NK-92 (cell line): ENCODE results near the gene FAM222B.
"Not testable (repeated sequence)": the region's sequence is repeated elsewhere in the genome, so short reads cannot be mapped to it uniquely, and the experiment has no call there.

Experiments used
- DNase-seq: peaks from one replicate; lab custom pipeline; 2025; ENCODE audit not compliant: unreplicated experiment; lab: John Stamatoyannopoulos, UW

Gene FAM222B

DNA sequence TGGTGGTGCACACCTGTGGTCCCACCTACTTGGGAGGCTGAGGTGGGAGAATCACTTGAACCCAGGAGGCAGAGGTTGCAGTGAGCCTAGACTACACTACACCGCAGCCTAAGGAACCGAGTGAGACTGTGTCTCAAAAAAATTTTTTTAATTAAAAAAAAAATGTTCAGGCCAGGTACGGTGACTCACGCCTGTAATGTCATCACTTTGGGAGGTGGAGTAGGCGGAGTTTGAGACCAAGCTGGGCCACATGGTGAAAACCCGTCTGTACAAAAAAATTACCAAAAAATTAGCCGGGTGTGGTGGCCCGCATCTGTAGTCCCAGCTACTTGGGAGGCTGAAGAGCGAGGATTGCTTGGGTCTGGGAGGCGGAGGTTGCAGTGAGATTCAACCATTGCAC, 3.6 kb upstream of the FAM222B start:
- no peak for DNase-seq

DNA sequence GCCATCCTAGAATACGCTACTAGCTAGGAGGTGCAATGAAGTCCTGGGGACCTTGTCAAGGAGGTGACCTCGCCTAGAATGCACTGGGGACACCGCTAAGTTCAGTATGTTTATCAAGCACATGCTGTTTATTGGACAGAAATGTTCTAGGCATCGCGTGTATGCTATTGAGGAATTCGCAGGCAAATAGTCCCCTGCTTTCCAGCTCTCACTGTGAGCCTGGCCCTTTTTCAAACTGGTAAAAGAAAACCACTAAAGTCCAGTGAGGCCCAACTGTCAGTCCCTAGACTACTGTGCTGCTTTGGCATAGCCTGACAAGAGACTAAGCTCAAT, 1.2 kb upstream of the FAM222B start:
- DNase-seq, result no peak

DNA sequence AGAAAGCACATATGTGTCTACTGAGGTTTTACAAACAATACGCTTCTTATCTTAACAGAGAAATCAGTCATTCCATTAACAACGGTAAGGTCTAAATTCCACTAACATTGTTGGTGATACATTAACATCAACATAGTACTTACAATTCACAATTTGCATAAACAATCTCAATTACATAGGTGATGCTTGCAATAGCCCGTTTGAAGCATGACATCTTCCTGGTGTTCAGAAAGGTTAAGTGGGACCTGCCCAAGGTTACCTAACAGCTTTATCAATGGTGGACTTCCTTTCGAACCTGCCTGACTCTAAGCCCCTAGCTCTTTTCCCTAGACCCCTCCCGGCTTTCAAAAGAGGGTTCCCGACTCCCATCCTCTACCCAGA, 699 bp downstream of the FAM222B start:
- DNase-seq, result no peak

DNA sequence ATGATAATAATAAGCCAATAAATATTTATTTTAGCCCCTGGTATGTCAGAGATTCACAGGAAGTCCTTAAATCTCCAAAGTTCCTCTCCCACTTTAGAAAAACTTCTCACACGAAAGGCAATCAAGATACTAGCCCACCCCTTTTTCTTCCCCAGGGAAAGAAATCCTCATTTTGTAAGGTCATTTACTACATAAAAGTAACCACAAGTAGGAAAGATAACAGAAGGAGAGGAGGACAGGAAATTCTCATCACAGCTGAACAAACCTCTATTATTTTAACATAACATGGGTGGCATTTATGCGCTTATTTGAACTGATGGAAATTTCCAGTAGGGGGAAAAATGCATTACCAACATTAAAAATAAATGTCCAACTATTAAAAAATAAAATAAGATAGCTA, 3.4 kb downstream of the FAM222B start:
- no peak for DNase-seq

DNA sequence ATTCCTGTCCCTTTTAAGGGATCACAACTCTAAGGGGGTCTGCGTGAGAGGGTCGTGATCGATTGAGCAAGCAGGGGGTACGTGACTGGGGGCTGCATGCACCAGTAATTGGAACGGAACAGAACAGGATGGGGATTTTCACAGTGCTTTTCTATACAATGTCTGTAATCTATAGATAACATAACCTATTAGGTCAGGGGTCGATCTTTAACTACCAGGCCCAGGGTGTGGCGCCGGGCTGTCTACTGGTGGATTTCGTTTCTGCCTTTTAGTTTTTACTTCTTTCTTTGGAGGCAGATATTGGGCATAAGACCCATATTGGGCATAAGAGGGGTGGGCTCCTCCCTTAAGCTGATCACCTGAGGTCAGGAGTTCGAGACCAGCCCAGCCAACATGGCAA, 6.0 kb downstream of the FAM222B start:
- not testable (repeated sequence) for DNase-seq

DNA sequence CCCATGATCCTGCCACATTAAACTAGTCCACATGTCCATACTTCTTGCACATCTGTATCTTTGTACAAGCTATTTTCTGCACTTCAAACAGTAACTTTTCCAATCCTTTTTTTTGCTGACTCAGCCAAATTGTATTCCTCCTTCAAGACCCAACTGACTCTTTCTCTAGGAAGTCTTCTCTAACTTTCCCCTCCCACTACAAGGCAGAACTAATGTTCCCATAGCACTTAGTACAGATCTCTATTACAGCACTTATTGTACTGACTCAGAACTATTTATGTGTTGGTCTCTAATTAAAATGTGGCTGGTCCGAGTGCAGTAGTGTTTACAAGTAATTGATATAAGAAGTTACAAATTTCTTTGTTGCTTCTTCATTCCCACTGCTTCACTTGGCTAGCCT, 8.2 kb downstream of the FAM222B start:
- DNase-seq, result no peak

DNA sequence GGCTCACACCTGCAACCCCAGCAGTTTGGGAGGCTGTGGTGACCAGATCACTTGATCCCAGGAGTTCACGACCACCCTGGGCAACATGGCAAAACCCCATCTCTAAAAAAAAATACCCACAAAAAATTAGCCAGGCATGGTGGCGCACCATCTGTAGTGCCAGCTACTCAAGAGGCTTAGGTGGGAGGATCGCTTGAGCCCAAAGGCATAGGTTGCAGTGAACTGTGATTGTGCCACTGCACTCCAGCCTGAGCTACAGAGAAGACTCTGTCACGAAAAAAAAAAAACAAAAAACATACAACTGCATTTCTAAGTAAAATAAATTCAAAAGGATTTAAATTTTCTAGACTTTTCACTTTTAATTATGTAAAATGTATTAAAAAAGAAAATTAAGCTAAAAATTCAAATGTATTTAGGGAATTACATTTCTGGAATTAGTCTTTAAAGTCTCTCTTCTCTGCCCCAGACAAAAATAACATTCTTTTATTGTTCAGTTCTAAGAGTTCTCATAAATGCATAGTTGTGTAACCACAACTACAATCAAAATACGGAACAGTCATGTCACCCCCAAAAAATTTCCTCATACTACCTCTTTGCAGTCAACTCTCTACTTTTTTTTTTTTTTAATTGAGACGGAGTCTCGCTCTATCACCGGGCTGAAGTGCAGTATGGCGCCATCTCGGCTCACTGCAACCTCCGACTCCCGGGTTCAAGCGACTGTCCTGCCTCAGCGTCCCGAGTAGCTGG, 14.1 kb downstream of the FAM222B start:
- no peak for DNase-seq

DNA sequence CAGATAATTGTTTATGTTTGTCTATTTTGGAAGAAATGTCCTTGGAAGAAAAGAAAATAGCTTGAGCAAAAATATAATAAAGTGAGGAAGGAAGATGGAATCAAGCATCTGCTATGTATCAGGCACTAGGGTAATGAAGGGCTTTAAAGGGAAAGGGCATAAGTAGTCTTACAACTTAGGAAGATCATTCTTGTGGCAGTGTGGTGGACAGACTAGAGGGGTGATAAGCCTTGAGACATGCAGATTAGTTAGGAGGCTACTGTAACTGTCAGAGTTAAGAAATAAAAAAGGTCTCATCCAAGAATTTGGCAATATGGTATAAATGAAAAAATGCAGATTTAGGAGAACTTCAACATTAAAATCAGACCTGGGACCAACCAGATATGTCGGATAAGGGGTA, 14.9 kb downstream of the FAM222B start:
- DNase-seq, result no peak

DNA sequence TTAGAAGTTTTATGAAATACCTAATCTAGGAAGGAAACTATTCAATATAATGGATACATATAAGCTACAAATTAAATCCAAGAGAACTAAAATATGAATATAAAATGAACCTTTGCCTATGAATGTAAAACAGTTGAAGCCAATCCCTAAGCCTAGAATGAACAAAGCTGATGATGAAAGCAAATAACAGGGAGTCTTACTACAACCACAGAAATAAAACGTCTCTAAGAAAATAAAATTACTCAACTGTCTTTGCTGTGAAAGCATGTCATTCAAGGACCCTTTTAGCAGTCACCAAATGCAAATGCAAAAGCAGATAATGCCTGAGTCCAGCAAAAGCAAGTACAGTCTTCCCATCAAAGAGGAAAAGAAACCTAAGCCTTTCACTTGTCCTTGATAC, 23.0 kb downstream of the FAM222B start:
- DNase-seq, result no peak

DNA sequence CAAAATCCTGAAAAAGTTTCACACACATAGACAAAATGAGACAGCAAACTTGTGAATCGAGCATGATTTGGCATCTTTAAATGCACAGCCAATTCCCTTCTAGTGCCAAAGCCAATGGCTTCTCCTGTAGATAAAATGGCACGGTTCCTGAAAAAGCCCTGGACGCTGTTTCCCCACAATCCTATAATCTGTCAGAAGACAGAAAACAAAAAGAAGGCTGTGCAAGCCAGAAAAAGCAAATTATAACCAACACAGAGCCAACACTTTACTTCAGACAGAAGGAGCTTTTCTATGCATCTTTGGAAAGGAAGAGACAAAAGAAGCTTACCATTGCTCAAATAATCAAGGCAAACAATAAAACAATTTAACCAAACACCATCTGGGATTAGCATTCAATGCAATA, 23.8 kb downstream of the FAM222B start:
- DNase-seq, result no peak

DNA sequence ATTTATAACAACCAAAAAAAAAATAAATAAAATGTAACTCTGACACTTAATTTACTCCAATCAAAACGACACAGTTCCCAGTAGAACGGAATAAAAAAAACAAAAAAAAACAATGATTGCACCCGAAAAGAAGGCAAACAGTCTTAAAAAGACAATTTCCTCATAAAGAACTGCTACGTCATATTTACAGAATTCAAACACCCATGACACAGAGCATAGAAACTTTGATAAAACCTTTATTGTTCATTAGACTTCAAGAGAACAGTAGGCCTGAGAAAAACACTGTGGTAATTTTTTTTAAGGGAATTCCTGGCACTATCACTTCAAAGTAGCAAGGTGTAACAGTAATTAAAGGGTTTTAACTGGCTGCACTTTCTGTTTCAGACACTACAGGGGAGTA, 26.1 kb downstream of the FAM222B start:
- DNase-seq, result no peak

DNA sequence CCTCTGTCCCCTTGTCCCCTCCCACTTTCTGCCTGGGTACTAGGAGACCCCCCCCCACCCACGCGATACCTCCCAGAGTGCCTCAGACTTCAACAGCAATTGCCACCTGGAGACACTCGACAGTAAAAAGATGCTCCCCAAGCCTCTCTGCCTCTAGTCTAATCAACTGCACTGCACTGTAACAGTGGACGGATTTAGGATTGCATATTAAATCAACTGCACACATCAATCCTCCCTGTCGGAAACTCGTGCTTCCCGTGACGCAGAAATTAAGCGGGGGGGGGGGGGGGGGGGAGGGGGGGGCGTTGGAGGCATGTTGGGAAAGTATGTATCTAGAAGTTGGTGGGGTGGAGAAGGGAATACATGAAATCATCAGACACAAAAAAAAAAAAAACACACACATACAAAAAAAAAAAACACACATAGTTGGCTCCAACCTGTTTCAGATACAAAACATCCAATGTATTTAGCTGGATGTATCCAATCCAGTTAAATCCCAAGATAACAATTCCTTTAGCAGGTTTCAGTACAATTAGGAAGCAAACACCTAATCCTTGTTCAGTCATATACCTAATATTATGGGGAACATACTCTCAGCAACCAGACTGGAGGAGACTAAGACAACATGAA, 29.7 kb downstream of the FAM222B start:
- DNase-seq, result no peak

DNA sequence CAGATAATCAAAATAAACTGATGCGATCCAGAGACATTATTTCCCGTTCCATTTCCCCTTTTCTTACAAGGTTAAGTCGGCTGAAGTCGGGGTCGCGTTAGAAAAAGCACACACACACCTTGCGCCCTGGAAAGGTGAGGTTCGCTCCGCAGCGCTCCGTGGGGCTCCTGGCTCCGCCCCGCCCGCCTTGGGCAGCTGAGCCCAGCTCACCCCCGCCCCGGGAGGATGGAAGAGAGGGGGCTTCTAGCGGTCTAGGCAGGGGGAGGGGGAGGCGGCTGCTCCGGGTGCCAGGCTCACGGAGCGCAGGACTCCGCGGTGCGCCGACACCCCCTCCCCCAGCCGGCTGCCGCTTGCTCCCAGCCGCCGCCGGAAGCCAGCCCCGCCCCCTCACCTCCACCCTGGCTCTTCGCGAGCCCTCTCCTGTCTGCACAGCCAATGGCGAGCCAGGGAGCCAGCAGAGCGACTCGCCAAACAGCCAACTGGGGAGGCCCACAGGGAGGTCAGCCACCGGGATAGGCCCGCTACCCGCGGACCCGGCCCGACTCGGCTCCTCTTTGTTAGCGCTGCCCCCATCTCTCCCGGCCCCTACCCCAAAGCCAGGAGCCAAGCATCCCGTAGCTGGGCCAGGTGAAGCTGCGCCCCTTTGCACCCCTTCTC, 30.4 kb downstream of the FAM222B start:
- peak; percentile 87 for DNase-seq

DNA sequence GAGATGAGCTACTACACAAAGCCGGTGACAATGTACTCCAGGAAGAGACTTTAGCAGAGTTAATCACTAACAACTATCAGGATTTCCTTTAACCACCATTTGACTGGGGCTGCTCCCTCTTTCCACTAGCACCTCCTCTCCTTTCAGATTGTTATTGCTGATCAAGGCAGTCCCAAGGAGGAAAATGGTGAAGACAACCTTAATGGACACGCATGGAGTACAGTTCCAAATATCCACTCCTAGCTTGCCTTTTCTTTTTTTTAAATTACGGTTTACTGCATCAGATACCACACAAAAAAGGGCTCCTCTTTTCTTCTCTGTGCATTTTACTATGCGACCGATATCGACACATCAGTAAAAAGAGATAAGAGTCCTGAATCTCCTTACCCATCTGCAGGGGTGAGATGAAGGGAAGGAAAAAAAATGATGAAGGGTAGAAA, 30.9 kb downstream of the FAM222B start:
- DNase-seq, result no peak

DNA sequence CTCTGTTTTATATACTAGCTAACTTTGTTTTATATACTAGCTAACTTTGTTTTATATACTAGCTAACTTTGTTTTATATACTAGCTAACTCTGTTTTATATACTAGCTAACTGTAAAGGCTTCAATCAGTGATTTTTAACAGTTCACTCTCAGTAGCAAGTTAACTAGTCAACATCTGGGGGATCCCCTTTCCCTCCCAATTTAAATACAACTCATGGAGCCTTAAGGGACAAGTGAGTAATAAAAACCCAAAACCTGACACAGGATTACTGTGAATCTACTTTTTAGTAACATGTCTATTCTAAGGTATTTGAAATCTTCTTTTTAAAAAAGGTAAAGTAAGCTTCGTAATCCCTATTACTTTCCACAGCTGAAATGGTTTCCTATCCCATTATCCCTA, 32.2 kb downstream of the FAM222B start:
- no peak for DNase-seq

DNA sequence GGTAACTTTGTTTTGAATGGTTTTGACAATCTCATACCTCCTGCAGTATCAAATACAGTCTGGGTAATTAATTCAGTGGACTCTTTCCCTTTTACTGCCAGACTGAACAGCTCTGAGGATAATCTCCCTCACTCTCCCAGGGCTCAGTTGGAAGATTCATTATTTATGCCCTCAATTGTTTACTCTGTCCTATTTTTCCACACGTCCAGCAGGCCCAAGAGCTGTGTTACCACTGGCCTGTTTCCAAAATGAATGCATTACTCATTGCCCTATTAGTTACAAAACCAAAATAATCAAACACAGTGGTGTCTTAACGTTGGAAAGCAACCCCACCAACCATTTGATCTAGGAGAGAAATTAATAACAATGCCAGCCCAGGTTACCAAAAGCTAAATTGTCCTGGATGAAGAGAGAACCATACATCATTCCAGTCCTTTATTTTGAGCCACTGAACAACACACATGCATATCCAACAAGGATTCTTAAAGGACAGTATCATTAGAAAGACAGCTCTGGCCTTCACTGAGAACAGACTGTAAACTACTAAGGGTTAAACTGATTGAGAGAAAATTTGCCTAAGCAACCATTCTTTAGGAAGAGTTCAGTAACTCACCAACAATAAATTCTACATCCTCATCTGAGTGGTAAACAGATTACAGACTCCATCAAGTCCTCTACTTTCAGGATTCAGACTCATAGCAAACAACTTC, 34.5 kb downstream of the FAM222B start:
- DNase-seq, result no peak

DNA sequence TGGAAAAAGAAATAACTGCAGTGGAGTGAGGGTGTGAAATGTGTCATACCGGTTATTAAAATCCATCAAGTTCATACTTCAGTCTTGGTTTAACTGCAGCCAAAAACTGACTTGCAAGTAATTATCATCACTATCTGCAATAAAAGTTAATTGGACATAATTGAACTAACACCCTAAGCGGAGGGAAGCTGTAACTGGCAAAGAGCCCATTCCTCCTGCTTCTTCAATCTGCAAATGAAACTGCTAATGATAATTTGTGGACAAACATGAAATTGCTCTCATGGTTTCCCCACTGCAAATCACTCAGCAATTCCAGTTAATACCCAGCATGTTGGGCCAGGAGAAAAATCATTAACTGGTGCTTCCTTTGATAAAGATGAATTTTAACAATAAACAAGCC, 46.5 kb downstream of the FAM222B start:
- no peak for DNase-seq

DNA sequence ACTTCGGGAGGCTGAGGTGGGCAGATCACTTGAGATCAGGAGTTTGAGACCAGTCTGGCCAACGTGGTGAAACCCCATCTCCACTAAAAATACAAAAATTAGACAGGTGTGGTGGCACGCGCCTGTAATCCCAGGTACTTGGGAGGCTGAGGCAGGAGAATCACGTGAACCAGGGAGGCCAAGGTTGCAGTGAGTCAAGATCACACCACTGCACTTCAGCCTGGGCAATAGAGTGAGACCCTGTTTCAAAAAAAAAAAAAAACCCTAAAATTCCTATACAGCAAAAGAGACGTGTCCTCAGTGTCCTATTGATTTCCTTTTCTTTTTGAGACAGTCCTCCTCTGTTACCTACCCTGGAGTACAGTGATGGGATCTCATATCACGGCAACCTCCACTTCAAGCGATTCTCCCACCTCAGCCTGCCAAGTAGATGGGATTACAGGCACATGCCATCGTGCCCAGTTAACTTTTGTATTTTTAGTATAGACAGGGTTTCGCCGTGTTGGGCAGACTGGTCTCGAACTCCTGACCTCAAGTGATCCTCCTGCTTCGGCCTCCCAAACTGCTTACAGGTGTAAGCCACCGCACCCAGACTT, 47.6 kb downstream of the FAM222B start:
- DNase-seq, result not testable (repeated sequence)

DNA sequence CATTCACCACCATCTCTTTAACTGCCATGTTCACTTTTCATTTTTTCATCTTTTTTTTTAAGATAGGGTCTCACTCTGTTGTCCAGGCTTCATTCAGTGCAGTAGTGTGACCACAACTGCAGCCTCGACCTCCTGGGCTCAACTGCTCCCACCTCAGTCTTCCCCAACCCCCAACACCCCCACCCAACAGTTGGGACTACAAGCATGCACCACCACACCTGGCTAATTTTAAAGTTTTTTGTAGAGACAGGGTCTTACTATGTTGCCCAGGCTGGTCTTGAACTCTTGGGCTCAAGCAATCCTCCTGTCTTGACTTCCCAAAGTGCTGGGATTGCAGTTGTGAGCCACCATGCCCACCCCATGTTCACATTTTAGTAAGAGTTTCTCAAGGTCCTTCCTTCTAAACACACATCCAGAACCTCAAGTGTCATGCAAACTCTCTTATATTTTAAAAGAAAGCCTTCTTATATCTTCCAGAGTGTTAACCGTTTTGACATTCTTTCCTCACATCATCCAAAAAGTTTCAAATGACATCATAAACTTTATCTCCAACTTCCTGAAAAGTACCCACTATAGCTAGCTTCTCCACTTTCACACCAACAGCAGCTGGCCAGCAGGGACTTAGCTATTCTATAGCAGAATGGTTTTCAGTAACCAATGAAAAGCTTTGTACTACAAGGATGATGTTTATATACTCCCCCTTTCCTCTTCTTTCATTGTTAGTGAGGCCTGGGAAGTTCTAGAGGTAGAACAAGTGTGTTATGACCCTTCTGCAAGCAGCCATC, 49.5 kb downstream of the FAM222B start:
- DNase-seq, result no peak

DNA sequence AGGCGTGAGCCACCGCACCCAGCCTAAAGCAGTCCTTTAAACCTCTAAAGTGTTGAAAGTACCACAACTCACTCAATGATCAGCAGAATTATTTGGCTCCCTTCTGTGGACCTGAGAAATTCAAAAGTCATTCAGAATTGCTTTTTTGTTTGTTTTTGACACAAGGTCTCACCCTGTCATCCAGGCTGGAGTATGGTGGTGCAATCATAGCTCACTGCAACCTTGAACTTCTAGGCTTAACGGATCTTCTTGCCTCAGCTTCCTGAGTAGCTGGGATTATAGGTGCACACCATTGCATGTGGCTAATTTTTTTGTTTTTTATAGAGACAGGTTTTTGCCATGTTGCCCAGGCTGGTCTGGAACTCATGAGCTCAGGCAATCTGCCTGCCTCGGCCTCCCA, 54.5 kb downstream of the FAM222B start:
- no peak for DNase-seq

DNA sequence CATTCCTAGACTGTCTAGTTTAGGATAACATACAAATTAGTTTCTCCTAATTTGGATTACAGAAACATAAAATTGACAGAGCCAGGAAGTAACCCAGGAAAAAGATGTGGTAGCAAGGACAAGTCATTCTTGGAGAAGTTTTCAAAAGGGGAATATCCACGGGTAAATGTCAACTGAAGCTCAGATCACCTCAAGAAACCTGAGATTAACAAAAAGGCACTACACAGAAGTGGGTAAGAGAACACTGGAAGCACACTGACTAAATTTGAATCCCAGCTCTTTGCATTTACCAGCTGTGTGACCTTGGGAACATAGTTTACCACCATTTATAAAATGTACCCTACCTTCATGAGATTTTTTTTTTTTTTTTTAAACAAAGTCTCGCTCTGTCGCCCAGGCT, 59.4 kb downstream of the FAM222B start:
- DNase-seq, result no peak
